Mucosa of stomach (tissue), 1 donor: ENCODE data around the gene PARP3.

ENCODE experiments used
- H3K27me3 ChIP-seq: one replicate; pipeline ENCODE4 v1.7.0; 2013; ENCODE audit warnings: mild to moderate bottlenecking, low read length; ENCODE audit not compliant: control insufficient read depth, insufficient read depth
- H3K36me3 ChIP-seq: one replicate; pipeline ENCODE4 v1.7.0; 2013; ENCODE audit warnings: low read length; ENCODE audit not compliant: control insufficient read depth, insufficient read depth
- H3K4me1 ChIP-seq: one replicate; pipeline ENCODE4 v1.7.0; 2013; ENCODE audit warnings: mild to moderate bottlenecking, low read length; ENCODE audit not compliant: control insufficient read depth, insufficient read depth
- H3K4me3 ChIP-seq: one replicate; pipeline ENCODE4 v1.7.0; 2013; ENCODE audit warnings: low read length
- H3K9ac ChIP-seq: one replicate; pipeline ENCODE4 v1.7.0; 2013; ENCODE audit warnings: mild to moderate bottlenecking, low read length, moderate library complexity
- H3K9me3 ChIP-seq: one replicate; pipeline ENCODE4 v1.7.0; 2013; ENCODE audit warnings: mild to moderate bottlenecking, low read length, moderate library complexity; ENCODE audit not compliant: control insufficient read depth
- donor health status: Pancreatic carcinoma.

Gene PARP3

DNA sequence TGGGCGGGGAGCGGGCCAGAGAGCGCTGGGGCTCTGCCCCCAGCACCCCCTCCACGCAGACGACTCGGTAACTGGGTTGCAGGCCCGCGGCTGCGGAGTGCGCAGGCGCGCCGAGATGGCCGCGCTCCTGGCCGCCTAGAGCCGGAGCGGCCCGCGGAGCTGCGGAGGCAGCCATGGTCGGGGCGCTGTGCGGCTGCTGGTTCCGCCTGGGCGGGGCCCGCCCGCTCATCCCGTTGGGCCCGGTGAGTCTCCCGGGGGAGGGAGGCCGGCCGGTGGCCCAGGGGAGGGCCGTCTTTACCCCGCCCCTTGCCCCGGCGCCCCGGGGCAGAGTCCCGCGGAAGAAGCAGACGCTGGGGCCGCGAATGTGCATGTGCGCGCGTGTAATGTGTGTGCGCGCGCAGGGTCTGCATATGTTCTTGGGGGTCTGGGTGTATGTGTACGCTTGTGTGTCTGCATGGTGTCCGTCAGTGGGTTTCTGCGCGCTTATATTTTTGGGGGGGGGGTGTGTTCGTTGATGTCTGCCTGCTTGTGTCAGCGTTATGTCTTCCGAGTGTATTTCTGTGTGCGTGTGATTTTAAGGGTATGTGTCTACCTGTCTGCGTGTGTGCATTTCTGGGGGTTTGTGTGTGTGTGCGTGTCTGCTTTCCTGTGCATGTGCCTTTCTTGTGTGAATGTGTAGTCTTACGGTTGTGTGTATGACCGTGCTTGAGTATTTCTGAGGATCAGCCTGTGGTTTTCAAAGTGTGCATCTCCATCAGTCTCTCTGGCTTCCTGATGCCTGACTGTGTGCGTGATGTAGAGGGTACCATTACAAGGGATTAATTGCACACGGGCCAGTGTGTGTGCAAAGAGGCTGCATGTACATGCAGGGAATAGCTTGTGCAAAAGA is 33.0 kb downstream of the PARP3 start, which contains the start of gene ABHD14A:
TSS of gene ABHD14A (plus strand) at position 102 of the 889 bp plus-strand sequence. CDS start at position 174, 72 bp downstream.
- Histone ChIP-seq H3K4me3 (peak within 1 kb of the TSS; percentile 96), H3K9ac (peak within 1 kb of the TSS; percentile 95), H3K9me3 (no peaks in the 10 kb centered on the region), H3K4me1 (peaks cover 29% of the 10 kb centered on the region), H3K27me3 (no peaks in the 10 kb centered on the region), H3K36me3 (no peaks in the 10 kb centered on the region)

DNA sequence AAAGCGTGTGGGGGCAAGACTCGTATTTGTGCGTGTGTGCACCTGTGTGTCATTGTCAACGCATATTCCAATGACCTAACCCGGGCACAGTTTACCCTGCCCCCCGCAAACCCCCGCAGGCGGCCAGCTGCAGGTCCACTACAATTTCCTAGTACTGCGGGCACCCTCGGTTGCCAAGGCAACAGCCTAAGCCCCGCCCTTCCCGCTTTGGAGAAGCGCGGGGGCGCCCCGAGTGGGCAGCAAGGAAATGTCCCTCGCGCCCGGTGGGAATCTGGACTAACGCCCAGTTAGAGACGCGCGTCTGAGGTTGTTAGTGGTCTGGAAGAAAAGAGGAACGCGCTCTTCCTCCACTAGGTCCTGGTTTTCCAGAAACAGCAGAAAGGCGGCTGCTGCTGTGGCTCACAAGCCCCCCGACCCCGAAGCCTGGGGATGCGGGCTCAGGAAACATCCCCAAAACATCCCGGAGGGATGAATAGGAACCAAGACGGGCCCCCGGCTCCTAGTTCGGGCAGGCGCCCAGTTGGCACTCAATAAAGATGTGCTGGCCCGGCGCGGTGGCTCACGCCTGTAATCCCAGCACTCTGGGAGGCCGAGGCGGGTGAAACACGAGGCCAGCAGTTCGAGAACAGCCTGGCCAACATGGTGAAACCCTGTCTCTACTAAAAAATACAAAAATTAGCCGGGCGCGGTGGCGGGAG is 33.8 kb downstream of the PARP3 start:
- H3K9ac ChIP-seq: no peak overlapping the region
- no peaks in the 10 kb centered on the region for H3K36me3 ChIP-seq
- peak overlapping the region; percentile 96 for H3K4me3 ChIP-seq
- H3K27me3 ChIP-seq: no peaks in the 10 kb centered on the region
- peaks cover 25% of the 10 kb centered on the region for H3K4me1 ChIP-seq
- no peaks in the 10 kb centered on the region for H3K9me3 ChIP-seq

DNA sequence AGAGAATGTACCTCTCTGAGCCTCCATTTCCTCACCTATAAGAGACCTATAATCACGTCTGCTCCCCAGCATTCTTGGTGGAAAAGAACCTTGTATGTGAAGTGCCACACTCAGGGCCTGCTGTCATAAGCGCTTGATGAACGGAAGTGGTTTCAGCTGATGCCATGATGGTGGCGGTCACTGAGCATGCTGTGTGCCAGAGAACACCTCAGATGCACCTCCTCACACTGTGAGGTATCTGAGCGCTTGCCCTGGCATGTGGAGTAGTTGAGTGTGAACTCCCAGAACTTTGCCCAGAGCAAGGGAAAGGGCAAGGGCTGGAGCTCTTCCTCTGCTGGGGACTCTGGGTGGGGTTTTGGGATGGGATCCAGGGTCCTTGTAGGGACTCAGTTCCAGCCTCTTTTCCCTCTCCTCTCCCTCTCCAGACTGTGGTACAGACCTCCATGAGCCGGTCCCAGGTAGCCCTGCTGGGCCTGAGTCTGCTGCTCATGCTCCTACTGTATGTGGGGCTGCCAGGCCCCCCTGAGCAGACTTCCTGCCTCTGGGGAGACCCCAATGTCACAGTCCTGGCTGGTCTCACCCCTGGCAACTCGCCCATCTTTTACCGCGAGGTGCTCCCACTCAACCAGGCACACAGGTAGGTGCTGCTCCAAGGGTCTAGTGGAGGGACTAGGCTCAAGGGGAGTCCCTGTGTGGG is 35.4 kb downstream of the PARP3 start:
- Histone ChIP-seq H3K9me3 (no peaks in the 10 kb centered on the region), H3K27me3 (no peaks in the 10 kb centered on the region), H3K9ac (no peak overlapping the region), H3K36me3 (no peaks in the 10 kb centered on the region), H3K4me3 (no peak overlapping the region), H3K4me1 (peaks cover 32% of the 10 kb centered on the region)

DNA sequence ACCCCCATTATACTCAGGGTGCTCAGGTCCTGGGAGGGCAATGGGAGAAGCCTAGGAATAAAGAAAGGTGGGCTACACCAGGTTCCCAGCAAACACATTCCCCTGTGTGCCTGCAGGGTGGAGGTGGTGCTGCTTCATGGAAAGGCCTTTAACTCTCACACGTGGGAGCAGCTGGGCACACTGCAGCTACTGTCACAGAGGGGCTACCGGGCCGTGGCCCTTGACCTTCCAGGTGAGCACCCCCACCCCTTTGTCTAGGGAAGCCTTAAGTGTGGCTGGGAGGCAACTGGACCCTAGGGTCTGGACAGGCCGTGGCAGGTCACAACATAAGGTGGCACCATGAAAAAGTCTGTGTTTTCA is 36.0 kb downstream of the PARP3 start:
- H3K4me1 ChIP-seq: peaks cover 32% of the 10 kb centered on the region
- H3K4me3 ChIP-seq: no peak overlapping the region
- no peak overlapping the region for H3K9ac ChIP-seq
- H3K27me3 ChIP-seq: no peaks in the 10 kb centered on the region
- no peaks in the 10 kb centered on the region for H3K9me3 ChIP-seq
- H3K36me3 ChIP-seq: no peaks in the 10 kb centered on the region

DNA sequence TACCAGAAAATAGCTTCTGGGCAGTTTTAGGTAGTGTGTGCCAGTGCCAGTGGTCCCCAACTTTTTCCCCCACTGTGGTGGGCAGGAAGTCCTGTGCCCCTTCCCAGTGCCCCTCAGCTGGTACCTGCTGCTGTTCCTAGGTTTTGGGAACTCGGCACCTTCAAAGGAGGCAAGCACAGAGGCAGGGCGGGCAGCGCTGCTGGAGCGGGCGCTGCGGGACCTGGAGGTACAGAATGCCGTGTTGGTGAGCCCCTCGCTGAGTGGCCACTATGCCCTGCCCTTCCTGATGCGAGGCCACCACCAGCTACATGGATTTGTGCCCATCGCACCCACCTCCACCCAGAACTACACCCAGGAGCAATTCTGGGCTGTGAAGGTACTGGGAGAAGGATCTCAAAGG is 38.1 kb downstream of the PARP3 start:
- Histone ChIP-seq H3K27me3 (no peaks in the 10 kb centered on the region), H3K4me3 (no peak overlapping the region), H3K9me3 (no peaks in the 10 kb centered on the region), H3K4me1 (peaks cover 35% of the 10 kb centered on the region), H3K9ac (peak overlapping the region; percentile 47), H3K36me3 (no peaks in the 10 kb centered on the region)

DNA sequence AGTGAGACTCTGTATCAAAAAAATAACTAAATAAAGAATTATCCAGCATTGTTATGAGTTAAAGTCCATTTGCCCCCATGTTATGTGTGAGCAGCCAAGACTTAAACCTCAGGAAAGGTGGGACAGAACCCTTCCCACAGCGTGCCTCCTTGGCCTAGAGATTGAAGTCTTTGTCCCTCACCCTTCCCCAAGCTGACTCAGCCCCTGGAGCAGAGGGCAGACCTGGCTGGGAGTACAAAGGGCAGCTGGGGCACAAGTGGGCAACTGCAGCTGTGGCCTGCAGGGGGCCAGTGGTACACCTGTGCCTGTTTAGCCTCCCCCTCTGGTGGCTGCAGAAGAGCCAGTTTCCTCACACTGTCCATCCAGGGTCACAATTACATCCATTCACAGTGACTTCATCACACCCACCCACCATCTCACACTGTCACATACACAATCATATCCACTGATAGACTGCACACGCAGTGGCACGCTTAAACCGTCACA is 40.2 kb downstream of the PARP3 start:
- H3K4me1 ChIP-seq: peaks cover 44% of the 10 kb centered on the region
- H3K9me3 ChIP-seq: no peaks in the 10 kb centered on the region
- peak overlapping the region; percentile 77 for H3K9ac ChIP-seq

DNA sequence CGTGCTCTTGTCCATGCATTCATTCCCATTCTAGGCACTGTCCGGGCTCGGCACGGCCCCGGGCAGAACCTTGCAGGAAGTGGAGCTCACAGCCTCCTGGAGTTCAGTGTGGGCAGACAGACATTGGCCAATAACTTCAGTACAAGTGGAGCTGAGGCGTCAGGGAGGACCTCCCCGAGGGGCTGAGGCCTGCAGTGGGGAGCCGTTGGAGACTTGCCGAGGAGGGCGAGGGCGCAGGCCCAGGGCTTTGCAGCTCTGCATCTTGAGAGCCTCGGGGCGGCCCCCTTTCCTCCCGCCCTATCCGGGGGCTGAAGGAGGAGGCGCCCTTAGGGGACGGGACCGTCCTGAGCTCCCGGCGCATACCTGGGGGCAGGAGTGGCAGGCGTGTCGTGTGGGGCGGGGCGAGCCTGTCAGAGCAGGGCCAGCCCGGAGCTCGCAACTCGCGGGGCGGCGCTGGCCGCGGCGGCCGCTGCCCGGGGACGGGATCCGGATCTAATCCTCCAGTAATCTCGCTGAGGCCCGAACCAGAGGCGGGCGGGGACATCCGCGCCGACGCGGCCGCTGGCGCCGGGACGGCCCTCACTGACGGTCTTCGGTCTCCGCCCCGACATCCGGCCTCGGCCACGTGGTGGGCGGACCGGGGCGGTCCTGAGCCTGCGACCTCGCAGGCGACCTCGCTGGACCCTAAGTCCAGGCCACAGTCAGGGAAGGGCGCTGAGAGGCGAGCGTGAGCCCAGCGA is 40.8 kb downstream of the PARP3 start, which contains the start of gene ACY1:
TSS of gene ACY1 (plus strand) at position 698 of the 740 bp plus-strand sequence. CDS start 530 bp downstream, outside the sequence.
- H3K27me3 ChIP-seq: no peaks in the 10 kb centered on the region
- peak within 1 kb of the TSS; percentile 77 for H3K9ac ChIP-seq
- peak within 1 kb of the TSS; percentile 69 for H3K4me3 ChIP-seq
- H3K9me3 ChIP-seq: no peaks in the 10 kb centered on the region
- H3K36me3 ChIP-seq: no peaks in the 10 kb centered on the region
- H3K4me1 ChIP-seq: peaks cover 44% of the 10 kb centered on the region

More for the DNA sequence above, 40.2 kb downstream of the PARP3 start:
- no peaks in the 10 kb centered on the region for H3K27me3 ChIP-seq
- H3K4me3 ChIP-seq: peak overlapping the region; percentile 69
- no peaks in the 10 kb centered on the region for H3K36me3 ChIP-seq

DNA sequence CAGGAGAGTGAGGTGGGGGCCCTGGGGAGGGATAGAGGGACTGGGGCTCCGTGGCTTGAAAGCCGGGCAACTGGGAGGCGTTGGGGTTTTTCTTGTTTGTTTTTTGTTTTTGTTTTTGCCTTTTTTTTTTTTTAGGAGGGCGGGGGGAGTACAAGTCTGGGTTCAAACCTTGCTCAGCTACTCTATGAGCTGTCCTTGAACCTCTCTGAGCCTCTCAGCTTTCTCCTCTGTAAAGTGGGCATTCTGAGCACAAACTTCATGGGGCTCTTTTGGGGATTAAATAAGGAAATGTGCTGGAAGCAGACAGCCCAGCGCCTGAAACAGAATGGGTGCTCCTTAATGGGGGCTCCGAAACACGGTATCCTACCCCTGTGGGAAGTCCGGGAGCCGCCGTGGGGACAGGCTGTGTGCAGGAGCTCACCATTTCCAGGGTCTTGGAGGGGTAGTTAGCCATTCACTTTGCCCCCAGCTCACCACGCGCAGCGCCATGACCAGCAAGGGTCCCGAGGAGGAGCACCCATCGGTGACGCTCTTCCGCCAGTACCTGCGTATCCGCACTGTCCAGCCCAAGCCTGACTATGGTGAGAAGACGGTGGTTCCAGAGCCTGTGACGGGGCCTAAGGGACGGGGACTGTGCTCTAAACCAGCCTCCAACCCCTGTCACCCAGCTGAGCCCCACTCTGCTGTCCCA is 41.6 kb downstream of the PARP3 start:
- no peaks in the 10 kb centered on the region for H3K9me3 ChIP-seq
- H3K4me1 ChIP-seq: peaks cover 44% of the 10 kb centered on the region
- no peak overlapping the region for H3K4me3 ChIP-seq
- no peaks in the 10 kb centered on the region for H3K36me3 ChIP-seq
- H3K9ac ChIP-seq: peak overlapping the region; percentile 77
- H3K27me3 ChIP-seq: no peaks in the 10 kb centered on the region

DNA sequence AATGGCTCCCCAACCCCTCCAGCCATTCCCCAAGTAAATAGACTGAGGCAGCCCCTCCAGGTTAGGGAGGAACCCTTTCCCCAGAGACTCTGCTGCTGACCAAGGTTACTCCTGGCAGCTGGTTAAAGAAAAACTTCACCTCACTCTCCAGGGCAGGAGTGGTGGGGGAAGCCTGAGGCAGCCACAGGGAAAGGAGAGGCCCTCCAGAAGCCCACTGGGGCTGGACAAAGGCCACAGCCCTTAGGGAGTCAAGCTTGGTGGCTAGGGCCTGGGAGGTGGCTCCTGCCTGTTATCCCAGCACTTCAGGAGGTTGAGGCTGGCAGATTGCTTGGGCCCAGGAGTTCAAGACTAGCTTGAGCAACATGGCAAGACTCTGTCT is 42.1 kb downstream of the PARP3 start:
- H3K9me3 ChIP-seq: no peaks in the 10 kb centered on the region
- no peaks in the 10 kb centered on the region for H3K27me3 ChIP-seq
- no peak overlapping the region for H3K4me3 ChIP-seq
- H3K4me1 ChIP-seq: peaks cover 44% of the 10 kb centered on the region
- H3K9ac ChIP-seq: peak overlapping the region; percentile 77
- H3K36me3 ChIP-seq: no peaks in the 10 kb centered on the region

DNA sequence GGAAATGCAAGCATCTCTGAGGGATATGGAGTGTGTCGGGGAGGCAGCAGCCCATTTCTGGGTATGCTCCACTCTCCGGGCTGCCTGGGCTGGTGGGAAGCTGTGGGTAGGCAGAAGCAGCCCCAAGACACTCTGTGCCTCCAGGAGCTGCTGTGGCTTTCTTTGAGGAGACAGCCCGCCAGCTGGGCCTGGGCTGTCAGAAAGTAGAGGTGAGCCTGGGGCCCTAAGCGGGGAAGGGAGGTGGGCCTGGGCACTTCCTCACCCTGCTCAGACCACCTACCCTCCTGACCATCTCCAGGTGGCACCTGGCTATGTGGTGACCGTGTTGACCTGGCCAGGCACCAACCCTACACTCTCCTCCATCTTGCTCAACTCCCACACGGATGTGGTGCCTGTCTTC is 42.9 kb downstream of the PARP3 start:
- Histone ChIP-seq H3K9ac (no peak overlapping the region), H3K36me3 (no peaks in the 10 kb centered on the region), H3K4me1 (peaks cover 44% of the 10 kb centered on the region), H3K27me3 (no peaks in the 10 kb centered on the region), H3K4me3 (no peak overlapping the region), H3K9me3 (no peaks in the 10 kb centered on the region)
